ENCODE results near the gene ZCCHC7. TPM values are rescaled to one million over a fixed set of nuclear protein-coding genes. Genes with fewer than 3 reads are reported as not detected.

ZCCHC7 gene
- total and polyA plus RNA-seq, 9 of the 15 experiments (the other 6 are each of a cell fraction or from before 2014, with no cell fraction given): 34.1 to 68.9 (median 48.8) TPM

DNA sequence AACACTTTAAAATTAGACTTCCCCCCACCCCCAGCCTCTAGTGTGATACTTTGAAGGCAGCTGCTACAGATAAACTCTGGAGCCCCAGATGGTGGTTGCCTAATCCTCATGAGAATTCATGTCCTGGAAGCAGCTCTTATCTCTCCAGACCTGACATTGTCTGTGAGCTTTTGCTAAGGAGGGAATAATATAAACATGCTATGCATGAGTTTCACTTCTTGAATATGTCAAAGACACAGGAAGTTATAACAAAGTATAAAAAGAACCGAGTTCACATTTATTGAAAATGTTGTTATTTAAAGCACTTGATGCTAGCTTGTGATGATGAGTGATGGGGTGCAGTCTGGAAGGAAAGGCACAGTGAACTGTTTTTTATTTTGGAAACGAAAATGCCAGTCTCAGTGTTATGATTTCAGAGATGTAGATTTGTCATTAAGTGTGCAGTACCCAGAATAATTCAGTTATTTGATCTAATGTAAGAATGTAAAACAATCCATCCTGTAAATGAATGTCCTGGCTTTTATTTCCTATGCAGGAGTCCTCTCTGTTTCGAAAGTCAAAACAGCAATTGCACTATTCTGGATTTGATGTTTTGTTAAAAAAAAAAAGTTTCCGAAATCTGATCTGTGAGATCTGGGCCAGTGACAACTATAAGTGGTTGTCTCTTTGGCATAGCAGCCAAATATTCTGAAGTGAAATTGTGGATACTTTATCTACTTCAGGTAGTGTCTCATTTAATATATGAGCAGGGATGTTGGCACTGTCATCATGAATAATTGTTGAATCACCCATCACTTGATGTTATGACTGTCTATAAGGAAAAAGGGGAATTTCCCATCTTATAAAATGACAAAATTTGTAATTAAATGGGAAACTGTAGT, 77.0 kb downstream of the ZCCHC7 start (continued):
- TF ChIP-seq, protein P1, sequence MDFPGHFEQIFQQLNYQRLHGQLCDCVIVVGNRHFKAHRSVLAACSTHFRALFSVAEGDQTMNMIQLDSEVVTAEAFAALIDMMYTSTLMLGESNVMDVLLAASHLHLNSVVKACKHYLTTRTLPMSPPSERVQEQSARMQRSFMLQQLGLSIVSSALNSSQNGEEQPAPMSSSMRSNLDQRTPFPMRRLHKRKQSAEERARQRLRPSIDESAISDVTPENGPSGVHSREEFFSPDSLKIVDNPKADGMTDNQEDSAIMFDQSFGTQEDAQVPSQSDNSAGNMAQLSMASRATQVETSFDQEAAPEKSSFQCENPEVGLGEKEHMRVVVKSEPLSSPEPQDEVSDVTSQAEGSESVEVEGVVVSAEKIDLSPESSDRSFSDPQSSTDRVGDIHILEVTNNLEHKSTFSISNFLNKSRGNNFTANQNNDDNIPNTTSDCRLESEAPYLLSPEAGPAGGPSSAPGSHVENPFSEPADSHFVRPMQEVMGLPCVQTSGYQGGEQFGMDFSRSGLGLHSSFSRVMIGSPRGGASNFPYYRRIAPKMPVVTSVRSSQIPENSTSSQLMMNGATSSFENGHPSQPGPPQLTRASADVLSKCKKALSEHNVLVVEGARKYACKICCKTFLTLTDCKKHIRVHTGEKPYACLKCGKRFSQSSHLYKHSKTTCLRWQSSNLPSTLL (IDR thresholded peaks at IDR 0.05): no peak
- TF ChIP-seq ZNF41 (CRISPR knock-in tag; conservative IDR thresholded peaks at IDR 0.05) (no peak), ZBTB17 (CRISPR knock-in tag; IDR thresholded peaks at IDR 0.05) (no peak), IFI16 (CRISPR knock-in tag; IDR thresholded peaks at IDR 0.05) (no peak; the same call in 1 of the 2 replicates), NR2C1 (IDR thresholded peaks at IDR 0.05) (no peak; the same call in 1 of the 2 replicates), NR2C1 (tag; IDR thresholded peaks at IDR 0.05) (peak; percentile 75), FOS (IDR thresholded peaks at IDR 0.05; ENCODE audit: extremely low read depth, insufficient read length) (no peak), ZNF217 (CRISPR knock-in tag; IDR thresholded peaks at IDR 0.05) (no peak), RCOR1 (IDR thresholded peaks at IDR 0.05; ENCODE audit: borderline replicate concordance in 1 of 2, low read depth in 2 of 2, low read length in 2 of 2) (peak; percentile 88 to 97), CCNT2 (IDR thresholded peaks at IDR 0.05; ENCODE audit: borderline replicate concordance, extremely low read depth, insufficient read length, low read depth, low read length) (peak; percentile 68), KLF13 (tag; IDR thresholded peaks at IDR 0.05; ENCODE audit: borderline replicate concordance, low read depth) (0 out of 2 replicates have a peak, but pooled peaks have one; percentile 14), HDGF (IDR thresholded peaks at IDR 0.05) (no peak), ZNF696 (CRISPR knock-in tag; conservative IDR thresholded peaks at IDR 0.05) (no peak), RBM39 (optimal IDR thresholded peaks at IDR 0.05; ENCODE audit: low read depth, low read length) (no peak)
- TF ChIP-seq, protein P2, sequence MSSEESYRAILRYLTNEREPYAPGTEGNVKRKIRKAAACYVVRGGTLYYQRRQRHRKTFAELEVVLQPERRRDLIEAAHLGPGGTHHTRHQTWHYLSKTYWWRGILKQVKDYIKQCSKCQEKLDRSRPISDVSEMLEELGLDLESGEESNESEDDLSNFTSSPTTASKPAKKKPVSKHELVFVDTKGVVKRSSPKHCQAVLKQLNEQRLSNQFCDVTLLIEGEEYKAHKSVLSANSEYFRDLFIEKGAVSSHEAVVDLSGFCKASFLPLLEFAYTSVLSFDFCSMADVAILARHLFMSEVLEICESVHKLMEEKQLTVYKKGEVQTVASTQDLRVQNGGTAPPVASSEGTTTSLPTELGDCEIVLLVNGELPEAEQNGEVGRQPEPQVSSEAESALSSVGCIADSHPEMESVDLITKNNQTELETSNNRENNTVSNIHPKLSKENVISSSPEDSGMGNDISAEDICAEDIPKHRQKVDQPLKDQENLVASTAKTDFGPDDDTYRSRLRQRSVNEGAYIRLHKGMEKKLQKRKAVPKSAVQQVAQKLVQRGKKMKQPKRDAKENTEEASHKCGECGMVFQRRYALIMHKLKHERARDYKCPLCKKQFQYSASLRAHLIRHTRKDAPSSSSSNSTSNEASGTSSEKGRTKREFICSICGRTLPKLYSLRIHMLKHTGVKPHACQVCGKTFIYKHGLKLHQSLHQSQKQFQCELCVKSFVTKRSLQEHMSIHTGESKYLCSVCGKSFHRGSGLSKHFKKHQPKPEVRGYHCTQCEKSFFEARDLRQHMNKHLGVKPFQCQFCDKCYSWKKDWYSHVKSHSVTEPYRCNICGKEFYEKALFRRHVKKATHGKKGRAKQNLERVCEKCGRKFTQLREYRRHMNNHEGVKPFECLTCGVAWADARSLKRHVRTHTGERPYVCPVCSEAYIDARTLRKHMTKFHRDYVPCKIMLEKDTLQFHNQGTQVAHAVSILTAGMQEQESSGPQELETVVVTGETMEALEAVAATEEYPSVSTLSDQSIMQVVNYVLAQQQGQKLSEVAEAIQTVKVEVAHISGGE (CRISPR knock-in tag; IDR thresholded peaks at IDR 0.05): peak in 1 of 3 experiments; percentile 82; a peak in 2 of 6 replicates
- TF ChIP-seq, protein P3, sequence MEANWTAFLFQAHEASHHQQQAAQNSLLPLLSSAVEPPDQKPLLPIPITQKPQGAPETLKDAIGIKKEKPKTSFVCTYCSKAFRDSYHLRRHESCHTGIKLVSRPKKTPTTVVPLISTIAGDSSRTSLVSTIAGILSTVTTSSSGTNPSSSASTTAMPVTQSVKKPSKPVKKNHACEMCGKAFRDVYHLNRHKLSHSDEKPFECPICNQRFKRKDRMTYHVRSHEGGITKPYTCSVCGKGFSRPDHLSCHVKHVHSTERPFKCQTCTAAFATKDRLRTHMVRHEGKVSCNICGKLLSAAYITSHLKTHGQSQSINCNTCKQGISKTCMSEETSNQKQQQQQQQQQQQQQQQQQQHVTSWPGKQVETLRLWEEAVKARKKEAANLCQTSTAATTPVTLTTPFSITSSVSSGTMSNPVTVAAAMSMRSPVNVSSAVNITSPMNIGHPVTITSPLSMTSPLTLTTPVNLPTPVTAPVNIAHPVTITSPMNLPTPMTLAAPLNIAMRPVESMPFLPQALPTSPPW (CRISPR knock-in tag; IDR thresholded peaks at IDR 0.05): peak; percentile 91
- TF ChIP-seq, protein P4, sequence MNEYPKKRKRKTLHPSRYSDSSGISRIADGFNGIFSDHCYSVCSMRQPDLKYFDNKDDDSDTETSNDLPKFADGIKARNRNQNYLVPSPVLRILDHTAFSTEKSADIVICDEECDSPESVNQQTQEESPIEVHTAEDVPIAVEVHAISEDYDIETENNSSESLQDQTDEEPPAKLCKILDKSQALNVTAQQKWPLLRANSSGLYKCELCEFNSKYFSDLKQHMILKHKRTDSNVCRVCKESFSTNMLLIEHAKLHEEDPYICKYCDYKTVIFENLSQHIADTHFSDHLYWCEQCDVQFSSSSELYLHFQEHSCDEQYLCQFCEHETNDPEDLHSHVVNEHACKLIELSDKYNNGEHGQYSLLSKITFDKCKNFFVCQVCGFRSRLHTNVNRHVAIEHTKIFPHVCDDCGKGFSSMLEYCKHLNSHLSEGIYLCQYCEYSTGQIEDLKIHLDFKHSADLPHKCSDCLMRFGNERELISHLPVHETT (CRISPR knock-in tag; conservative IDR thresholded peaks at IDR 0.05 in 1 of 2, IDR thresholded peaks at IDR 0.05 in 1 of 2): peak in 1 of 2 experiments; percentile 91; a peak in 2 of 4 replicates
